Neural progenitor cell (in vitro differentiated cells): ENCODE data around the gene MMP28.

ENCODE experiments used
- CTCF ChIP-seq: fragments of 200-600 bp; sonication (generic); IDR thresholded peaks from 2 replicates; pipeline ENCODE4 v1.5.1; 2017; ENCODE audit warnings: antibody characterized with exemption, mild to moderate bottlenecking
- EZH2 ChIP-seq: fragments of 200-600 bp; sonication (generic); IDR thresholded peaks from 2 replicates; pipeline ENCODE4 v1.6.1; 2017; ENCODE audit warnings: antibody characterized with exemption, mild to moderate bottlenecking, moderate library complexity
- EZH2phosphoT487 ChIP-seq: fragments of 200-600 bp; sonication (generic); IDR thresholded peaks from 2 replicates; pipeline ENCODE4 v1.6.1; 2017; ENCODE audit warnings: antibody characterized with exemption

GRCh38 chr17:35729405-35729833 lies 66.0 kb downstream of the MMP28 start:
- no peak for TF ChIP-seq EZH2
- no peak for TF ChIP-seq CTCF
- TF ChIP-seq EZH2phosphoT487 = peak; percentile 76
